MM.1S (cell line): ENCODE data around the gene CEP192.

Experiments
- CTCF ChIP-seq: fragments of 300-600 bp; sonication (generic); IDR thresholded peaks from 2 replicates; pipeline ENCODE4 v1.5.1; 2016; ENCODE audit warnings: antibody characterized with exemption, low read length, mixed read lengths
- EZH2 ChIP-seq: fragments of 300-600 bp; sonication (generic); optimal IDR thresholded peaks from 2 replicates; pipeline ENCODE3; 2017; ENCODE audit warnings: low read depth, mild to moderate bottlenecking, antibody characterized with exemption, low read length, mixed read lengths
- EZH2phosphoT487 ChIP-seq: fragments of 300-600 bp; sonication (generic); IDR thresholded peaks from 2 replicates; pipeline ENCODE4 v1.6.1; 2018; ENCODE audit warnings: antibody characterized with exemption, low read length

DNA sequence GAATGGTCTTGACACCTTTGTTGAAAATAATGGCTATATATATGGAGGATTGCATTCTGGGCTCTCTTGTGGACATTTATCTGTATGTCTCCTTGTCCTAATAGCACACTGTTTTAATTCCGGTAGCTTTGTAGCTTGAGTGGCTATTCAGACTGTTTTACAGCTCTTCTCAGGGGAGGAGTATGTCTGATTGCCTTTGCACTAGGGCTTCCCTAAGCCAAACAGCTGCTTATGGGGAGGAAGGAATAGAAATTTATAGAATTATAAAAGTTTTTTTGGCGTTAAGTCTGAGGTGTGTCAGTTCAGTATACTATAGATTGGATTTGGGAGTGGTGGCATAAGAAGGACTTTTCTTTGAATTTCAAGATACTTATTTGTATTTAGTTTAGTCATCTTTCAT lies 30.8 kb upstream of the CEP192 start:
- no peak for TF ChIP-seq EZH2phosphoT487
- no peak for TF ChIP-seq CTCF
- TF ChIP-seq EZH2: no peak
